Loucy (cell line): ENCODE measurements around the gene APRT.

Source experiments
- EZH2phosphoT487 ChIP-seq: fragments of 200-600 bp; IDR thresholded peaks from 2 replicates; pipeline ENCODE4 v1.6.1; 2018; ENCODE audit warnings: antibody characterized with exemption, mild to moderate bottlenecking, moderate library complexity, borderline replicate concordance
- TF ChIP-seq, protein P1 (sequence below): fragments of 200-600 bp; sonication (generic); conservative IDR thresholded peaks from 2 replicates; pipeline ENCODE4 v1.5.1; 2014; ENCODE audit warnings: mild to moderate bottlenecking, antibody characterized with exemption, low read length

- TF ChIP-seq, protein P1, sequence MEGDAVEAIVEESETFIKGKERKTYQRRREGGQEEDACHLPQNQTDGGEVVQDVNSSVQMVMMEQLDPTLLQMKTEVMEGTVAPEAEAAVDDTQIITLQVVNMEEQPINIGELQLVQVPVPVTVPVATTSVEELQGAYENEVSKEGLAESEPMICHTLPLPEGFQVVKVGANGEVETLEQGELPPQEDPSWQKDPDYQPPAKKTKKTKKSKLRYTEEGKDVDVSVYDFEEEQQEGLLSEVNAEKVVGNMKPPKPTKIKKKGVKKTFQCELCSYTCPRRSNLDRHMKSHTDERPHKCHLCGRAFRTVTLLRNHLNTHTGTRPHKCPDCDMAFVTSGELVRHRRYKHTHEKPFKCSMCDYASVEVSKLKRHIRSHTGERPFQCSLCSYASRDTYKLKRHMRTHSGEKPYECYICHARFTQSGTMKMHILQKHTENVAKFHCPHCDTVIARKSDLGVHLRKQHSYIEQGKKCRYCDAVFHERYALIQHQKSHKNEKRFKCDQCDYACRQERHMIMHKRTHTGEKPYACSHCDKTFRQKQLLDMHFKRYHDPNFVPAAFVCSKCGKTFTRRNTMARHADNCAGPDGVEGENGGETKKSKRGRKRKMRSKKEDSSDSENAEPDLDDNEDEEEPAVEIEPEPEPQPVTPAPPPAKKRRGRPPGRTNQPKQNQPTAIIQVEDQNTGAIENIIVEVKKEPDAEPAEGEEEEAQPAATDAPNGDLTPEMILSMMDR, result no peak
- TF ChIP-seq EZH2phosphoT487, result no peak
These were observed 34.4 kb upstream of the APRT start for GRCh38 chr16:88846088-88846487.
